GM12892 (cell line): ENCODE measurements around the gene FAM3D.

Experiments used
- POLR2A ChIP-seq: IDR thresholded peaks from 2 replicates; pipeline ENCODE4 v1.6.1; 2011; ENCODE audit warnings: low read depth, low read length, control low read depth
- POLR2AphosphoS5 ChIP-seq: IDR thresholded peaks from 2 replicates; pipeline ENCODE4 v1.6.1; 2011; ENCODE audit warnings: low read depth, low read length, control low read depth
- TAF1 ChIP-seq: IDR thresholded peaks from 2 replicates; pipeline ENCODE4 v1.6.1; 2011; ENCODE audit warnings: low read depth, mild to moderate bottlenecking, control low read depth, low read length, borderline replicate concordance

DNA sequence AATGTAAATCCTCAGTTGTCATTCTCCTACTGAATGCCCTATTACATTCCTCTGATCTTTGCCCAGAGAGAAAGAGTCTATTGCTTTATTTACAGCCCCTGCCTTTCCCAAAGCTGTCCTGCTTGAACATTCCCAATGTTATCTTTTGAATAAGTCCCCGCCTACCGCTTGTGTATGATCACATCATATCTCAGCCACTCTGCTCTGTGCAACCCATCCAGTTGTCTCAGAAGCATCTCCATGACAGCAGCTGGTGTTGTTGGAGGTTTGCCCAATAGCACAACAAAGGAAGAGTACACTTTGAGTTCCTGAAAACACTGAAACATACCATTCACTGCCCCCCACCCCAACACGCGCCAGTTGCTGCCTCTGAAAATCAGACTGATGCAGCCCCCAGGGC, 22.0 kb upstream of the FAM3D start:
- TF ChIP-seq POLR2AphosphoS5: no peak
- TF ChIP-seq POLR2A: no peak
- TF ChIP-seq TAF1: no peak
